Eye (tissue), 1 donor: ENCODE measurements around the gene PALM2AKAP2.
"Not testable (repeated sequence)": the region's sequence is repeated elsewhere in the genome, so short reads cannot be mapped to it uniquely, and the experiment has no call there.

ENCODE experiments used
- DNase-seq: peaks from one replicate; pipeline ENCODE4 v3.0.0-alpha.2; 2015

Gene PALM2AKAP2

GRCh38 chr9:109811876-109812275 is 31.9 kb downstream of the PALM2AKAP2 start:
- DNase-seq: no peak

DNA sequence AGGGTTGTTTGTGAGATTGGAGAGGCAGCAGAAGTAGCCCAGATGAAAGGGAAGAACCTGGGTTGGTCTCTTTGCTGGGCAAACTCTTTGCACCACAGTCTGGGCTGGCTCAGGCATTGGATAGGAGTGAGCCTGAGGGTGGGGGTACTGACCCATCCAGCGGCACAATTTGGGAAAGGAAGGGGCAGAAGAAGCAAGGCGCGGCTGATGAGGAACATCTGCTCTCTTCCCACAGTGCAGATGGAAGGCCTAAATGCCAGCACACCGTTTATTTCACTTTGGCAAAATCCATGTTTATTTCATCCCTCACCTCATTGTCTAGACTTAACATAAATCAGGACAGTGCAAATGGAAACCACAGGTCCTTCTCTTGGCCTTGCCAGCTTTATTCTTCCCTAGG is 32.3 kb downstream of the PALM2AKAP2 start:
- no peak for DNase-seq

DNA sequence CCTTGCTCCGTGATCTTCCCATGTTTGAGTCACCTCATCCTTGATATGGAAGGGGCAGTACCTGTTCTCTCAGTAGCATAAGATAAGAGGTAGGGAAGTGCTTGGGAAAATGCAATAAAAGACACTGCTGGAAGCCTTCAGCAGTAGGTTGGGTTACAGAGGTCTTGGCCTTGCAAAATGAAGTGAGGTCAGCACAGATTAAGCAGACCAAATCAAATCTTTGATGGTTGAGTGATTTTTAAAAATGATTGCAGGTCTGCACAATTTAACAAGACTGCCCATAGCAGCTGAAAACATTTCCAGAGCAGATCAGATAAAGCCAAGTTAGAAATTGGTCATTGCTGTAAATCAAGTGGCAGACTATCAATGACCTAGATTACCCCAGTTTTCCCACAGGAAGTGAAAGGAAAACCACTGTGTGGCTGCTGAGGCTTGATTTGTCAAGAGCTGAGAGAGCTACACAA is 32.9 kb downstream of the PALM2AKAP2 start:
- DNase-seq: peak; percentile 82

GRCh38 chr9:109813303-109813702 is 33.3 kb downstream of the PALM2AKAP2 start:
- no peak for DNase-seq

DNA sequence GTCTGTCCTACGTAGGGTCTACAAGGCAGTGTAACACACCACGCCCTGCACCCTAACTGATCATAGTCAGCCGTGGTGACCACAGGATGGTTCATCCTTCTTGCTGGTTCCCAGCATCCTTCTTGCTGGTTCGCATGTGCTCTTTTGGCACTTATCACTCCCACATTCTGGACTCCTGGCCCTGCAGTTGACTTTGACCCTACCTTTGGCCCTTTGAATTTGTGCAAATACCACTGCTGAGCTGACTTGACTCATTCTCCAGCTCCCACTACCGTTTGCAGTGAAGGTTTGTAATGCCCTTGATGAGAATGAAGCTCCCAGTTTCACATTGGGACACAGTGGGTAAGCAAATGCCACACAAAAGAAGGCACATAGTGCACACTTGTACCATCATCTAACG is 33.8 kb downstream of the PALM2AKAP2 start:
- no peak for DNase-seq

- DNase-seq: no peak
These were observed 35.5 kb downstream of the PALM2AKAP2 start for GRCh38 chr9:109815366-109815947.

- DNase-seq: peak; percentile 38
These were observed 36.5 kb downstream of the PALM2AKAP2 start for GRCh38 chr9:109816490-109816889.

DNA sequence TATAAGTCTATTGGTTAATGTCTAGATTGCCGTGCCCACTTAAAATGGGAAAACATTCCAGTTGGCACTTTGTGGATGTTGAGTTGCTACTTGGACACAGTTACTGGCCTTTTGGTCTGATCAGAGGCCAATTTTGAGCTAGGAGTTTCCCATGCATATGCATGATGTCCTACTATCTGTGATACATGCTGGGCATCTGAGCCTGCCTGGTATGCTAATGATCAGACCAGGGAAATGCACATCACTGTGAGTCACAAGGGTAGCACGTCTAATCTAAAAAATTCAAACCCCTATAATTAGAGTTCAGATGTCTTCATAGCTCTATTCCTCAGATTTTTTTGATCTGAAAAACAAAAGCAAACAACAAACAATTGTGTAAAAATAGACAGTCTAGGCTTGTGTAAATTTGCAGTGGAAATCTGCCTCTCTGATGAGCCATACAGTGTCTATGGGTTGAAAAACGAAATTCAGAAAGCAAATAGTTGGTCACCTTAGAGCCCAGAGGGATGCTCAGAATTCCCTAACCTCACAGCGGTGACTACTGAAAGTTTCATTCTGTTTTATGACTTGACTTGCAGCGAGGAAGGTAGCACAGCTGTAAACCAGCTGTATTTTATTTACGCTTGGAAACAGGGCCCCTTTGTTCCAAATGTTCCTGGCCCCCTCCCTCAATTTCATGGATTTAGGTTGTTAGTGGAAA is 37.3 kb downstream of the PALM2AKAP2 start:
- no peak for DNase-seq

GRCh38 chr9:109817846-109818472 is 38.0 kb downstream of the PALM2AKAP2 start:
- DNase-seq: peak; percentile 99

GRCh38 chr9:109821711-109822110 is 41.7 kb downstream of the PALM2AKAP2 start:
- no peak for DNase-seq

DNA sequence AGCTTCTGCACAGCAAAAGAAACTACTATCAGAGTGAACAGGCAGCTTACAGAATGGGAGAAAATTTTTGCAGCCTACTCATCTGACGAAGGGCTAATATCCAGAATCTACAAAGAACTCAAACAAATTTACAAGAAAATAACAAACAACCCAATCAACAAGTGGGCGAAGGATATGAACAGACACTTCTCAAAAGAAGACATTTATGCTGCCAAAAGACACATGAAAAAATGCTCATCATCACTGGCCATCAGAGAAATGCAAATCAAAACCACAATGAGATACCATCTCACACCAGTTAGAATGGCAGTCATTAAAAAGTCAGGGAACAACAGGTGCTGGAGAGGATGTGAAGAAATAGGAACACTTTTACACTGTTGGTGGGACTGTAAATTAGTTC is 45.4 kb downstream of the PALM2AKAP2 start:
- DNase-seq: not testable (repeated sequence)

- DNase-seq: no peak
These were observed 46.6 kb downstream of the PALM2AKAP2 start for GRCh38 chr9:109826559-109826958.

DNA sequence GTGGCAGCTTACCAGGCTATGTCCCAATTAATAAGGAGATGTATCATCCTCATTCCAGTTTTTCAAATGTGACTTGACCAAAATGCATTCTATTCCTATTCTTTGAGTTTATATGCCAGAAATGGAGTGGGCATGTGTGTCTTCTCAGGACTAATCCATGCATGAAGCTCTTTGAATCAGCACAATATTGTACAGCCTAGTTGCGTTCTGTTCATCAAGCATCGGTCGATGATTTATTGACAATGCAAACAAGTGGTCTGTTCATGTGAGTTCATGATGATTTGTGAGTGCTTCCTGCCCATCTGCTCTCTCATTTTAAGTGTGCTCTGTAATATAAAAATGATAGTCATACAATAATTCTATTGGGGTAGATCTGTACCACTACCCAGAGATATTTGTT is 48.3 kb downstream of the PALM2AKAP2 start:
- no peak for DNase-seq
